Esophagus squamous epithelium (tissue), 4 donors: Measurements from ENCODE around the gene GLP1R.

ENCODE experiments used
- CTCF ChIP-seq, 6 experiments: fragments of 450-650 bp in 4 of 6; fragments of 200-600 bp in 2 of 6; sonication (generic) in 2 of 6; IDR thresholded peaks; one replicate each; pipeline ENCODE4 v1.5.1; 2016 to 2019; ENCODE audit warnings: antibody characterized with exemption in 6 of 6, mild to moderate bottlenecking in 4 of 6, moderate library complexity in 4 of 6
- POLR2A ChIP-seq, 4 donors: fragments of 450-650 bp; IDR thresholded peaks; one replicate each; pipeline ENCODE4 v1.6.1; 2017; ENCODE audit warnings: antibody characterized with exemption in 4 of 4, mild to moderate bottlenecking in 4 of 4, moderate library complexity in 3 of 4

- TF ChIP-seq CTCF (IDR thresholded peaks at IDR 0.05) (no peak), POLR2A (IDR thresholded peaks at IDR 0.05) (no peak)
These were observed 43.5 kb downstream of the GLP1R start for GRCh38 chr6:39092124-39092523.
